ENCODE data around the gene MRPS34. TPM values are rescaled to one million over a fixed set of nuclear protein-coding genes. Genes with fewer than 3 reads are reported as not detected.

MRPS34 gene
- total RNA-seq, 4 donors from 2014 or later: 67.6 to 114 (median 82.3) TPM

DNA sequence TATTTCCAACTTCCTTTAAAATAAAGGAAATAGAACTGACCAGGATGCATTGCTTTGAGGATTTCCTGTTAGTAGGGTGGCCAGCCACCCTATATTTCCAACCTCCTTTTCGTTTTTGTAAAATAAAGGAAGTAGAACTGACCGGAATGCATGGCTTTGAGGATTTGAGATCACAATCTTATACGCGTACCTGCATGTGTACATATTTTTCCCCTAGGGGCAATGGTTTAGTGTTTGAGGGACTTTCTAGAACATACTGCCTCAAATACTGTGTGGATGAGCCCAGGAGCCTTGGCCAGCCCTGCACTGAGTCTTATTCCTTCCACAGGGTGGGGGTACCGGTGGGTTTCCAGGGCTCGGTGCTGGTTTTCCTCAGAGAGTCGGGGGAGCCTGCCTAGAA, 41.3 kb downstream of the MRPS34 start:
- Histone ChIP-seq H3K4me3 (no peak overlapping the region), H3K36me3 (peaks cover 0 to 81% (median 0%) of the 10 kb centered on the region in 3 donors), H3K27ac (no peak overlapping the region), H3K9me3 (no peaks in the 10 kb centered on the region), H3K4me1 (no peaks in the 10 kb centered on the region), H3K27me3 (no peaks in the 10 kb centered on the region)
- no peak for DNase-seq
- TF ChIP-seq, protein P1, sequence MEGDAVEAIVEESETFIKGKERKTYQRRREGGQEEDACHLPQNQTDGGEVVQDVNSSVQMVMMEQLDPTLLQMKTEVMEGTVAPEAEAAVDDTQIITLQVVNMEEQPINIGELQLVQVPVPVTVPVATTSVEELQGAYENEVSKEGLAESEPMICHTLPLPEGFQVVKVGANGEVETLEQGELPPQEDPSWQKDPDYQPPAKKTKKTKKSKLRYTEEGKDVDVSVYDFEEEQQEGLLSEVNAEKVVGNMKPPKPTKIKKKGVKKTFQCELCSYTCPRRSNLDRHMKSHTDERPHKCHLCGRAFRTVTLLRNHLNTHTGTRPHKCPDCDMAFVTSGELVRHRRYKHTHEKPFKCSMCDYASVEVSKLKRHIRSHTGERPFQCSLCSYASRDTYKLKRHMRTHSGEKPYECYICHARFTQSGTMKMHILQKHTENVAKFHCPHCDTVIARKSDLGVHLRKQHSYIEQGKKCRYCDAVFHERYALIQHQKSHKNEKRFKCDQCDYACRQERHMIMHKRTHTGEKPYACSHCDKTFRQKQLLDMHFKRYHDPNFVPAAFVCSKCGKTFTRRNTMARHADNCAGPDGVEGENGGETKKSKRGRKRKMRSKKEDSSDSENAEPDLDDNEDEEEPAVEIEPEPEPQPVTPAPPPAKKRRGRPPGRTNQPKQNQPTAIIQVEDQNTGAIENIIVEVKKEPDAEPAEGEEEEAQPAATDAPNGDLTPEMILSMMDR (IDR thresholded peaks at IDR 0.05): no peak
- no peak for TF ChIP-seq POLR2A (IDR thresholded peaks at IDR 0.05)

DNA sequence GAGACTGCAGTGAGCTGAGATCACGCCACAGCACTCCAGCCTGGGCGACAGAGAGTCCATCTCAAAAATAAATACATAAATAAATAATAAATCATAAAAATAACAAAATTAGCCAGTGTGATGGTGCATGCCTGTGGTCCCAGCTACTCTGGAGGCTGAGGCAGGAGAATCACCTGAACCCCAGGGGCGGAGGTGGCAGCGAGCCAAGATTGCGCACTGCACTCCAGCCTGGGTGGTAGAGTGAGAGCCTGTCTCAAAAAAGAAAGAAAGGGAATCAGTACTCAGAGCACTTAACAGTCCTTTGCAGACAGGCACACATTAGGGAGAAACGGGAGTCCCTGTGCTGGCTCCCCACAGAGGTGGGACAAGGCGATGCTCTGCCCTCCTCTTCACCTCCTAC, 41.9 kb downstream of the MRPS34 start:
- Histone ChIP-seq H3K27me3 (no peaks in the 10 kb centered on the region), H3K27ac (no peak overlapping the region), H3K4me1 (no peaks in the 10 kb centered on the region), H3K4me3 (no peak overlapping the region), H3K36me3 (peaks cover 0 to 86% (median 0%) of the 10 kb centered on the region in 3 donors), H3K9me3 (no peaks in the 10 kb centered on the region)
- TF ChIP-seq, protein P1 (IDR thresholded peaks at IDR 0.05): no peak
- TF ChIP-seq POLR2A (IDR thresholded peaks at IDR 0.05): no peak
- DNase-seq: no peak

DNA sequence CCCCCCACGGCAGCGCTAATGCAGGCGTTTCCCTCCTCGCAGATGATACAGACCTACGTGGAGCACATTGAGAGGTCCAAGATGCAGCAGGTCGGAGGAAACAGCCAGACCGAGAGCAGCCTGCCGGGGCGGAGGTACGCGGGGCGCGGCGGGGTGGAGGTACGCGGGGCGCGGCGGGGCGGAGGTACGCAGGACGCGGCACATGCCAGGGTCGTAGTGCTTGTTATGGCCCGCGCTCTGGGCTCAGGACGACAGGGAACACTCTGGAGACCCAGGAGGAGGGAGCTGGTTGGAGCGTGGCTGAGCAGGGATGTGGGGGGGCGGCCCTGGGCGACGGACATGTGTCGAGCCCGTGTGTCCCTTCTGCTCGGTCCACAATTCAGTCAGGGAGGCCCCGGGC, 43.5 kb downstream of the MRPS34 start:
- Histone ChIP-seq H3K27ac (no peak overlapping the region), H3K9me3 (no peaks in the 10 kb centered on the region), H3K4me1 (no peaks in the 10 kb centered on the region), H3K4me3 (no peak overlapping the region), H3K36me3 (peaks cover 0 to 92% (median 0%) of the 10 kb centered on the region in 3 donors), H3K27me3 (no peaks in the 10 kb centered on the region)
- no peak for TF ChIP-seq POLR2A (IDR thresholded peaks at IDR 0.05)
- TF ChIP-seq, protein P1 (IDR thresholded peaks at IDR 0.05): no peak
- no peak for DNase-seq

DNA sequence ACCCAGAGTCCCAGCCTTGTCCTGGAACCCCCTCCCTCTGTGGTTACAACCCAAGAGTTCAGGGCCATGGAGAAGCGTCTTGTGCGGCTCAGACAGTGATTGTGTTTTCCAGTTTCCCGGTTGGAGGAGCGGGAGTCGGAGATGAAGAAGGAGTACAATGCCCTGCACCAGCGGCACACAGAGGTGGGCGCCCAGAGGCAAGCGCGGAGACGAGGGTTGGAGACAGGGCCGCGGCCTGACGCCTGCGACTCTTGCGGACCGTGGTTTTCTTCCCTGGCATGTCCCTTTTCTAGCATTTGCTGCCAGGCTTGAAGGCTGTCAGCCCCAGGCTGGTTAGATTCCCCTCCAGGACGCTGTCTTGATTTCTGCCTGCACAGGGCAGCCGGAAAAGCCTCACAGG, 43.9 kb downstream of the MRPS34 start:
- TF ChIP-seq, protein P1 (IDR thresholded peaks at IDR 0.05): no peak
- TF ChIP-seq POLR2A (IDR thresholded peaks at IDR 0.05): no peak
- Histone ChIP-seq H3K4me3 (no peak overlapping the region), H3K9me3 (no peaks in the 10 kb centered on the region), H3K36me3 (peaks cover 0 to 89% (median 0%) of the 10 kb centered on the region in 3 donors), H3K27me3 (no peaks in the 10 kb centered on the region), H3K4me1 (peaks cover 0 to 2% (median 0%) of the 10 kb centered on the region in 4 donors), H3K27ac (no peak overlapping the region)
- no peak for DNase-seq

DNA sequence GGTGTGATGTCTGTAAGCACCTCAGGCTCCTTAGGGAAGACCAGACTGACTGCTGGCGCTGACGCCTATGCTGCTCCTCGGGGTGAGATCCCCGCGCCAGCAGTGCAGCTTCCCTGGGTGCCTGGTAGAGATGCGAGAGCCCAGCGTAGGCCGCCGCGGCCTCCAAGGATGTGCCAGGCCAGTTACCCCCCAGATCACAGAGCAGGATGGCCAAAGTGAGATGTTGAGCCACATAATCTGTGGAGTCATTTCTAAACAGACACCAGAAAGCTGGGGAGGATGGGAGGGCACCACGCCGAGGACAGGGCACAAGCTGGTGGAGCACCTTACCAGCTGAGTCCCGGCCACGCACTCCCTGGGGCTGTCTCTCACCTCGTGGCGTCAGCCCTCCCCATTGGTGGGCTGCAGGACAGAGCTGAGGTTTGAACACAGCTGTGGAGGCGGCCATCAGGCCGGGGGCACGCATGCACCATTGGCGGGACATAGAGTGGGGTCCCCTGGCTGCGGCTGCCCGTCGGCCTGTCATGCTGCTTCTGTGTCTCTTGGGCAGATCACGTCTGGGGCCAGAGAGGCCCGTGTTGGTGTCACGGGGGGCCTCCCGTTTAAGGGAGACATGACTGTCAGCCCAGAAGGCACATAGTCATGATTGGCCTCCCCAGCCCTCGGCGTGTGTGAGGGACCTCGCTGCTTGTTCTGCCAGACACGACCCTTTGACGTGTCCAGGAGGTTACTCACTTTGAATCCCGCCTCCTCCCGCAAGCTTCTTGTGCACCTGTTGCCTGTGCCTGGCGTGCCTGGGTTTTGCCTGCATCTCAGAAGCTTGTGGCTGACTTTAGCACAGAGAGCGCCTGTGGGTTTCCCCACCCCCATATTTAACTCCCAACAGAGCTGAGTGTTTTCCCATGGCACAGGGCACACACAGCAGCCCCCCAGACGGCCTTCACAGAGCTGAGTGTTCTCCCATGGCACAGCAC, 45.0 kb downstream of the MRPS34 start:
- DNase-seq: no peak
- peaks cover 0 to 13% (median 5%) of the 10 kb centered on the region in 4 donors for H3K4me1 ChIP-seq
- TF ChIP-seq, protein P1 (IDR thresholded peaks at IDR 0.05): no peak
- TF ChIP-seq POLR2A (IDR thresholded peaks at IDR 0.05): no peak
- H3K36me3 ChIP-seq: peaks cover 0 to 78% (median 0%) of the 10 kb centered on the region in 3 donors
- H3K27ac ChIP-seq: no peak overlapping the region
- no peak overlapping the region for H3K4me3 ChIP-seq
- no peaks in the 10 kb centered on the region for H3K27me3 ChIP-seq
- no peaks in the 10 kb centered on the region for H3K9me3 ChIP-seq
